ENCODE results near the gene ZNF263.
"Not testable (repeated sequence)": the region's sequence is repeated elsewhere in the genome, so short reads cannot be mapped to it uniquely, and the experiment has no call there.

The ZNF263 gene

DNA sequence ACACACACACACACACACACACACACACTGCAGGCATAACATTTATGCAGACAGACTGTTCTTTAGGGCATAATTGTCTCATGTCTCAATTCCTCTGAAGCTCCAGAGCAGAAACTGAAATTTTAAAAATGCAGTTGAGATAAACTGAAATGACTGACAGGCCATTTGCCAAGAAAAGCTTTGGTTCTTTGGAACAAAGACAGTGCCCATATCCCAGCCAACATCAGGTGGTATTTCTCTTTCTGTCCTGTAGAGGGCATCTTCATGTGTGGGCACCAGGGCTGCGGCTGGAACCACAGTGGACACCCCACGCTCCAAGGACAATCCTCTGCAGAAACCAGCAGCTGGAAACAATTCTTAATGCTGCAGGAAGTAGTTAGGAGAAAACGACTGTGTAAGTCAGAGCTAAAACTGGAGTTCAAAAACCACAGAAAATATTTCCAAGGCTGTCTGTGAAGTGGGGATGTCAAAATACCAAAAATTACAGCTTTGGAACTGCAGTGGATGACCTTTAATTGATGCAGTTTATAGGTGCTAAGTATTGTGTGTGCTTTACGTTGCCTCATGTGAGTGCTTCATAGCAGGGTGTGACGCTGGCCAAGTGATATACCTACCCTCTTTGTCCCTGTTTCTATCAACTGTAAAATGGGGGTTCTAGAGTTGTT lies 16.3 kb upstream of the ZNF263 start:
- in situ Hi-C loops (cut with MboI; ENCODE audit: low sequenced_read_pairs) = no loop called here

DNA sequence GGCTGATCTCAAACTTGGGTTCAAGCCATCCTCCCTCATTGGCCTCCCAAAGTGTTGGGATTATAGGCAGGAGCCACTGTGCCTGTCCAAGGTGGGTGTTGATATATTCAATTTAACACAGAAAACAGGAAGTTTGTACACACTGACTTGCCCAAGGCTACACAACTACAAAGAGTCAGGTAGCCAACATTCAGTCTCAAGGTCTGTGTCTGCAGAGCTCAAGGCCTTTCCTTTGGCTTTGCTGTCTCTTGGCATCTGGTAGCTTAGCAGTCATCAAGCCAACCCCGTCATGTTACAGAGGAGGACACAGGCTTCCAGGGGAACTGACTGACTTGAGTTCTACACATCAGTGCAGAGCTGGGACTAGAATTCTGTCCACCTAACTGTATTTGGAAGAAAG lies 15.0 kb upstream of the ZNF263 start:
- in situ Hi-C loops (cut with MboI; ENCODE audit: low sequenced_read_pairs) = no loop called here

DNA sequence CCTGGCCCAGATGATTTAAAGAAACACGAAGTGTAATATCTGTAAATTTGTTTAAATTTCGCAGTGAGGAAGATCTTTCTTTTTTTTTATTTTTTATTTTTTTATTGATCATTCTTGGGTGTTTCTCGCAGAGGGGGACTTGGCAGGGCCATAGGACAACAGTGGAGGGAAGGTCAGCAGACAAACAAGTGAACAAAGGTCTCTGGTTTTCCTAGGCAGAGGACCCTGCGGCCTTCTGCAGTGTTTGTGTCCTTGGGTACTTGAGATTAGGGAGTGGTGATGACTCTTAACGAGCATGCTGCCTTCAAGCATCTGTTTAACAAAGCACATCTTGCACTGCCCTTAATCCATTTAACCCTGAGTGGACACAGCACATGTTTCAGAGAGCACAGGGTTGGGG lies 12.6 kb upstream of the ZNF263 start:
- in situ Hi-C loops (cut with MboI; ENCODE audit: low sequenced_read_pairs) = not testable (repeated sequence)

DNA sequence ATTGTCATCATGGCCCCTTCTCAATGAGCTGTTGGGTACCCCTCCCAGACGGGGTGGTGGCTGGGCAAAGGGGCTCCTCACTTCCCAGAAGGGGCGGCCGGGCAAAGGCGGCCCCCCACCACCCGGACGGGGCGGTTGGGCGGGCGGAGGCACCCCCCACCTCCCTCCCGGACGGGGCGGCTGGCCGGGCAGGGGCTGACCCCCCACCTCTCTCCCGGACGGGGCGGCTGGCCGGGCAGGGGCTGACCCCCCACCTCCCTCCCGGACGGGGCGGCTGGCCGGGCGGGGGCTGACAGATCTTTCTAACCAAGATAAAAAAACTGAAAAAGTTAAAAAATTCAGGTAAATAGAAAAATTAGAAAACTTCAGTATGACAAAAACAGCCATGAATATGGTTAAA lies 12.0 kb upstream of the ZNF263 start:
- in situ Hi-C loops (cut with MboI; ENCODE audit: low sequenced_read_pairs) = not testable (repeated sequence)

DNA sequence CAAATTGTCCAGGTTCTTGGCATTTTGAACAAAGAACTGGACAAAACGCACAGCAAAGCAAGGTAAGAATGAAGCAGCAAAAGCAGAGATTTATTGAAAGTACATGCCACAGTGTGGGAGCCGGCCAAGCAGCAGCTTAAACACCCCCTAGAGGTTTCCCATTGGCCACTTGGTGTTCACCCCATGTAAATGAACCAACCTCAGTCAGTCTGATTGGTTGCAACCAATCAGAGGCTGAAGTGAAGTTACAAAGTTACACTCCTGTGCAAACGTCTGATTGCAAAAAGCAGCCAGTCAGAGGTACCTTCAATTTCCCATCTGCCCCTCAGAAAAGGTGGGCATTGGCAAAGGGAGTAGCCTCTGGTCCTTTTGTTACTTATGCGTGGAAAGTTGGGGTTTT lies 8.8 kb upstream of the ZNF263 start:
- in situ Hi-C loops (cut with MboI; ENCODE audit: low sequenced_read_pairs) = no loop called here

DNA sequence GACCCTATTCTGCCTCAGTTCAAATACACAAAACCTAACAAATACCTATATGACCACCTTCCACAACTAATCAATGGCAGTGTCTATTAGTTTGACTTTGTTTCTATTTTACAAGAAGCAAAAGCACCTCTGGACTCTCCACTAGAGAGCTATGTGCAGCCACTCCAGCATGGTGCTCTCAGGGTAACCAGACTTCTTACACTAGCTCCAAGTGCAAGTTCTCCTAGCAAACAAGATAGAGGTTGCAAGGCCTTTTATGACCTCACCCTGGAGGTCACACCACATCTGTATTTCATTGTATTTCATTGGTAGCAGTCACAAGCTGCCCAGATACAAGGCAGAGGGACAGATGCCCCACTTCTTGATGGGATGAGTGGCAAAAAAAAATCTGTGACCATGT lies 8.3 kb upstream of the ZNF263 start:
- in situ Hi-C loops (cut with MboI; ENCODE audit: low sequenced_read_pairs) = no loop called here

DNA sequence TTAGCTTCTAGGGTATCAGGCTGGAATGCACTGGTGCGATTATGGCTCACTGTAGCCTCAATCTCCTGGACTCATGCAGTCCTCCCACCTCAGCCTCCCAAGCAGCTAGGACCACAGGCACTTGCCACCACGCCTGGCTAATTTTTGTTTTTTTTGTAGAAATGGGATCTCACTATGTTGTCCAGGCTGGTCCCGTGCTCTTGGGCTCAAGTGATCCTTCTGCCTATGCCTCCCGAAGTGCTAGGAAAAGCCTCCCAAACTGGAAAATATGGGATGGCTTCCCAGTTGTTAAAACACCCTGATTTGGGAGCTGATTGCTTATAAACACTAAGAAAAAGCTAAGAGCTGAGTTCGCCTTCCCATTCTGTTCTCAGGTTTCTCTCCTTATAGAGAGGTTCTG lies 6.6 kb upstream of the ZNF263 start:
- in situ Hi-C loops (cut with MboI; ENCODE audit: low sequenced_read_pairs) = no loop called here

DNA sequence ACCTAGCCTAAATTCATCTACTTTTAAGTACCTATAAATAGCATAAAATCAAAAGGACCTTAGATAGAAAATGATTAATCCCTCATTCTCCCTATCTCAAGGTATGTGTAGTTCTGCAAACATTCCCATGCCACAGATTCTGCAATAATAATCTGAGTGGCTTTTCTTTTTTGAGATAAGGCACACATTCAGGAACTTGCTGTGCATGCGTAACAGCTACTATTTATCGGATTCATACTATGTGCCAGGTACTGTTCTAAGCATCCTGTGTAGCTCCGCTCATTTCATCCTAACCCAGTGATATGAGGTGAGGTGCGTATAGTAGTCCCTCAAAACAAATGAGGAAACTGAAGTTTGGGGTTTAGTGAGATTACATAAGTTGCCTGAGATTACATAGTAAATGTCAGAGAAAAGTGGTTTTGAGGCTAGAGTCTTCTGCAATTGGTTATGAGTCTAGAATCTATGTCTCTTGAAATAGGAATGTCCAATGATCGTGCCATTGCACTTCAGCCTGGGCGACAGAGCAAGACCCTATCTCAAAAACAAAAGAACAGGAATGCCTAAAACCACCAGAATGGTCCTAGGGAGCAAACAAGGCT lies 2.0 kb upstream of the ZNF263 start:
- in situ Hi-C loops (cut with MboI; ENCODE audit: low sequenced_read_pairs) = no loop called here

DNA sequence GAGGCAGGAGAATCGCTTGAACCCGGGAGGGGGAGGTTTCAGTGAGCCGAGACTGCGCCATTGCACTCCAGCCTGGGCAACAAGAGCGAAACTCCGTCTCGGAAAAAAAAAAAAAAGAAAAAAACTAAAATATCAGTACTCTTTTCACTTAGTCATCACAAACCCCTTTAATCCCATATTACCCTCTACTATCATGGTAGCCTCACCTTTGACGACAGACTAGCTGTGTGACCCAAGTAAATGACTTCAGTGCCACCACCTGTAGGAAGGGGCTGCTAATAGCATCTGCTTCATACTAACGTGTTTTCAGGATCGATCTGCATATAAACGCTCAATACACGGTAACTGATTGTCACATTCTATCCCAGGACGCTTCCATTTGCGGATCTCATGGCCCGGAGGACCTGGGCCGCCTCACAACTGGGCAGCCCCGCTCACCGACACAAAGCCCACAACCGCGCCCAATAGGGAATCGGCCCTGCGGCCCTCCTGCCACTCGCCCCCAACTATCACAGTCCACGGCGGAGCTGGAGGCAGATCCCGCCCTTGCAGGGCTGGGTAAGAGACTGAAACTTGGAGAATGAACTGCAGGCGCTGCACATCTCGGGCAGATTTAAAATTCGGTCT lies 1.1 kb upstream of the ZNF263 start:
- in situ Hi-C loops (cut with MboI; ENCODE audit: low sequenced_read_pairs) = no loop called here

DNA sequence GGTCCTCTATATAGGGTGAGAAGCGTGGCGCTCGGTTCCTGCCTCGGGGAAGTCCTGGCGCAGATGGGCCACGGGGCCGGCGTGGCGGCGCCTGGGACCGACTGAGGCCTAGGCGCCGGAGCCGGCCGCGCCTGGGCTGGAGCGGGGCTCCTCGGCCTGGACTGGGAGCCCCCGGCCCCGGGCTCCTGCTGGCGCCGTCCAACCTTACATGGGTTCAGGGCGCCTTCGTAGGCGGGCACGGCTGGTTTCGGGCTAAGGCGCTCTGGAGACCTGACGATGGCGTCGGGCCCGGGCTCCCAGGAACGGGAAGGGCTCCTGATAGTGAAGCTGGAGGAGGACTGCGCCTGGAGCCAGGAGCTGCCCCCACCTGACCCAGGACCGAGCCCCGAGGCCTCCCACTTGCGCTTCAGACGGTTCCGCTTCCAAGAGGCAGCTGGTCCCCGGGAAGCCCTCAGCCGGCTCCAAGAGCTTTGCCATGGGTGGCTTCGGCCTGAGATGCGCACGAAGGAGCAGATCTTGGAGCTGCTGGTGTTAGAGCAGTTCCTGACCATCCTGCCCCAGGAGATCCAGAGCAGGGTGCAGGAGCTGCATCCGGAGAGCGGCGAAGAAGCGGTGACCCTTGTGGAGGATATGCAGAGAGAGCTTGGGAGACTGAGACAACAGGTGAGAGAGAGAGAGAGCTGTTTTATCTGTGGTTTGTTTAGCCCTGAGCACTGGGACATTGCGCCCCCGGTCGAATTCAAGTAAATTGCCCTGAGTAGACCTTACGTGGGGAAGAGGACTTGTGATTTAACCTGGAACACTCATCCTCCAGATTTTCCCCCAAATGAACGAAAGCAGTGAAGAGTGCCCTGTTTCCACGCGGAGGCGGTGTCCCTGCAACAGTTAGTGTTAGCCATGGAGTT lies 504 bp downstream of the ZNF263 start:
- in situ Hi-C loops (cut with MboI; ENCODE audit: low sequenced_read_pairs) = no loop called here

DNA sequence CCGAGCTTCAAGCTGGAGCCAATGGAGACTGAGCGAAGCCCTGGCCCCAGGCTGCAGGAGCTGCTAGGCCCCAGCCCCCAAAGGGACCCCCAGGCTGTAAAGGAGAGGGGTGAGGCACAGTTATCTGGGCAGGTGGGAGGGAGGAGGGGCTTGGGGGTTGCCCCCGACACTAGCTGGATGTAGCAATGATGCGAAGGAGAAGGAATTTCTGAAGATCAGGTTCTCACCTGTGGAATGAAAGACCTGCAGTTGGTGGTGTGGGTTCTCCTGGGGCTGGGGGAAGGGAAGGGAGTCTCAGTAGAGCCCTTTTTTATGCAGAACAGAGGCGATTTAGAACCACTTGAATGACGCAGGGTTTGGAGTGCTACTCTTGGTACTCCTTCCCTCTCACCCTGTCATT lies 1.8 kb downstream of the ZNF263 start:
- in situ Hi-C loops (cut with MboI; ENCODE audit: low sequenced_read_pairs) = no loop called here

DNA sequence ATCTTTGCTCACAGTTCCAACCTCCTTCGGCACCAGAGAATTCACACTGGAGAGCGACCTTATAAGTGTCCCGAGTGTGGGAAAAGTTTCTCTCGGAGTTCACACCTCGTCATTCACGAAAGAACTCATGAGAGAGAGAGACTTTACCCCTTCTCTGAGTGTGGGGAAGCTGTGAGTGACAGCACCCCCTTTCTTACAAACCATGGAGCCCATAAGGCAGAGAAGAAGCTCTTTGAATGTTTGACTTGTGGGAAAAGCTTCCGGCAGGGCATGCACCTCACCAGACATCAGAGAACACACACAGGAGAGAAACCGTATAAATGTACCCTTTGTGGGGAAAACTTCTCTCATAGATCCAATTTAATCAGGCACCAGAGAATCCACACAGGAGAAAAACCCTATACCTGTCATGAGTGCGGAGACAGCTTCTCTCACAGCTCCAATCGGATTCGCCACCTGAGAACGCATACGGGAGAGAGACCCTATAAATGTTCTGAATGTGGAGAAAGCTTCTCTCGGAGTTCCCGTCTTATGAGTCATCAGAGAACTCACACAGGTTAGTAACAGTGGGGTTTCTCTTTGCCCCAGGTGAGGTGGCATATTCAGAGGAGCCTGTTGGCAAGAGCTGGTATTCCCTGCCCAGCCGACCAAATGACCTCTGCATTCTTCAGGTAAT lies 6.8 kb downstream of the ZNF263 start:
- in situ Hi-C loops (cut with MboI; ENCODE audit: low sequenced_read_pairs) = no loop called here

DNA sequence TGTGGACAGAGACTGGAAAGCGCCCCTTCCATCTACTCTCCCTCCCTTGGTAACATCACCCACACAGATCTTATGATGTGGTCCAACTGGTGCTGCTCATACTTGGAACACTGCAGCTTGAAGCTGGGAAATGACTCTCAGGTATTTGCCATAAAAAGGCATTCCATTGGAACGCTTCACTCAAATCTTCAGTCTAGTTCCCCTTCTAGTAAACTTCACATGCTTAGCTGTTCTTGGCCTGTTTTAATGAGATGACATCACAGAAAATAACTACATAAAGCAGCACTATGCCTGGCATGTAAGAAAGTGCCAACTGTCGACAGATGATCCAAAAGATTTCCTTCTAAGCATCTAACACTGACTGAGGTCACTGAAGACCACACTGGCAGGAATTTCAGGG lies 9.3 kb downstream of the ZNF263 start:
- in situ Hi-C loops (cut with MboI; ENCODE audit: low sequenced_read_pairs) = no loop called here

DNA sequence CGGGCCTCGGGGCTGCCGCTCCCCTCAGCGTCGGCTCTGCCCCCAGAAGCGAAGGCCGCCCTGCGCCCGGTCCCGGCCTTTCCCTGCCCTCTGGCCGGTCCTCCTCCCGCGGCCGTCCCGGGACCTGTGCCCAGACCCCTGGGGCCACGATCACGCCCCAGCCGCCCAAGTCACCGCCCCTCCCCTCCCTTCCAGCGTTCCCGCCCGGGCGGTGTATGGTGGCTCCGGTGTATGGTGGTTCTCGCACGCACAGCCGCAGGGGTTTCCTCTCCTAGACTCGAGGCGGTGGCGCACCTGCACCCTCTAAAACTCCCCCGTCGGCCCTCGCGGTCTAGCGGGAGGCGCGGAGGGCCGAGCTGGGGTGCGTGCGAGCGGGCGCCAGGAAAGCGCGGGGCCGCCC lies 11.9 kb downstream of the ZNF263 start:
- in situ Hi-C loops (cut with MboI; ENCODE audit: low sequenced_read_pairs) = no loop called here

DNA sequence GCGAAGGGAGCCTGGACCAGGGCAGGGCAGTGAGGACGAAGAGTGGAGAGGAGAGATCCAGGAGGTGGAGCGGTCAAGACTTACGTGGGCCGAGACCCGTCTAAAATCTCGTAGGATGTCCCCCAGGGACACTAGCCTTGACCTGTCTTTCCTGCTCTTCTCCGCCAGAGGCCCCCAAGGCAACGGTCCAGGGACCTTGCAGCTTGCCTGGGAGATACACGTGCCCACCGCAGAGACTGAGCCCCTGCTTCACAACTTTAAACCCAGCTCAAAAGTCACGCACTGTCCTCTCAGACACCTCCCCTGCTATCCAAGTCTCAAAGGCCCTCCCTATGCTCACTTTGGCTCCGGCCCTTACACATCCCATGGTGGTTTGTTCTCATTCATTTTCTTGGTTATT lies 12.5 kb downstream of the ZNF263 start:
- in situ Hi-C loops (cut with MboI; ENCODE audit: low sequenced_read_pairs) = no loop called here

DNA sequence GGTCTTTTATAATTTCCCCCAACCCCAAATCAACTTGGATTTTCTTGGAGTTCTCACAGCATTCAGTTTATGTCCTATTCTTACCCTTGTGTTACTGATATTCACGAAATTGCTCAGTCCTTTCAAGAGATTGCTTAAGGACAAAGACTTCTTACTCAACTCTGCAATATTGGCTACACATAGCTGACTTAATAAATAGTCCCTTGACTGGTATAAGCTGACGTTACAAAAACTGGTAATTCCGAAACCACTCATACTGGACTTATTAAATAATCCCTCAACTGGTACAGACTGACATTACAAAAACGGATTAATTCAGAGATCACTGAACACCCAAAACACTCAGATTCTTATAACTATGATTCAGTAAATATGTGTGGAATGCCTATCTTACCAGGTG lies 21.1 kb downstream of the ZNF263 start:
- in situ Hi-C loops (cut with MboI; ENCODE audit: low sequenced_read_pairs) = no loop called here

DNA sequence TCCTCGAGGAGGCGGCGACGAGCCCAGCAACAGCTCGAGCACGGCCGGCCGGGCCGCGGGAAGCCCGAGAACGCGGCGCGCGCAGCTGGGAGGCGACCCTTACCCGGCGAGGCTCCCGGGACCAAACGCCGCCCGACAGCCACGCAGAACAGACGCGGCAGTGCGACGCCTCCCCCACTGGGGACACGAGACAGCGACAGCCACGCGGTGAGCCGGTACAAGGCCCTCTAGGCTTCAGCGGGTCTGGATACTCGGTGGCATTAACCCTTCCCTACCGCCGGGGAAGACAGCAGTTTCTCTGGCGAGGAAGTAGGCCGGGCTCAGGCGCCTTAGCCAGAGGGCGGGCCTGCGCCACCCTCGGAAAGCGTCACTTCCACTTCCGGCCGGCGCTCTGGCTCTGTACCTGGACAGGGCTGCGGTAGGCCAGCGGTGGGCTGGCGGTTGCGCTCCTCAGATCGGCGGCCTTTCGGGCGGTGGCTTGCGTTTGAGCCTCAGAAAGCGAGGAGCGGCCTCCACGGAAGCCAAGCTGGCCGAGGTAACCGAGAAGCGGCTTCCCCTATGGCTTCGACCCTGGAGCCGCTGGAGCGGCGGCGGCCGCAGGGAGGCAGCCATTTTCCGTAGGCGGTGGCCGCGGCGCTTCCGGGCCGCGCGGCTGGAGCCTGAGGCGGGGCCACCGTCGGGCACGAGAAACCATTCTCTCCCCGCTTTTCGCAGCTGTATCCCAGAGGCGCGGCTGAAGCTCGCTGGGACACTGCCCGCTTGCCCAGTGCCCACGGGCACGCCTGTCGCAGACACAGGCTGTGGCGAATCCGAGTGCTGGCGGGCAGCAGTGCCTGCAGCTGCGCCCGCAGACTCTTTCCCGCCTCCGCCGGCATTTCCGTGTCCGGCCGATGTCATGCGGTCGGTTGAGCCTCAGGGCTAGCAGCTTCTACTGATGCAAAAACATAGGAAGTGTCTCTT lies 22.1 kb downstream of the ZNF263 start, which contains the start of the genes TIGD7 and ZNF75A:
TIGD7 (minus strand) TSS at position 322 of the 960 bp plus-strand sequence. CDS start 4,816 bp downstream, outside the sequence.
ZNF75A (plus strand) TSS at position 389 of the 960 bp plus-strand sequence. CDS start 2,932 bp downstream, outside the sequence.
- in situ Hi-C loops (cut with MboI; ENCODE audit: low sequenced_read_pairs) = no loop called here

DNA sequence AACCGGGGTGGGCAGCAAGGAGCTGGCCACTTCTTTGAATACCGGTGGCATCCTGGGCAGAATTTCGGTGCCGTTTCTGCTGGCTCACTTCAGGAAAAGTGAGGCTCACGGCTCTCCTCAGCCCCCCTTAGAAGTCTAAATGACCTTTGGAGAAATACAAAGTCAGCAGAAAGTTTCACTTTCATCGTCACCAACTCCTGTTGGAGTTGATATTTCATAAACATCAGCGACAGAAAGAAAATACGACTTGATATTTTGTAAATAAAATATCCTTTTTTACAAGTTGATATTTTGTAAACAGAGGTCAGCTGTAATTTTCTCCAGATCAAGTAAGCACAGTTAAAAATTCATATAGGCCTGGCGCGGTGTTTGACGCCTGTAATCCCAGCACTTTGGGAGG lies 22.8 kb downstream of the ZNF263 start:
- in situ Hi-C loops (cut with MboI; ENCODE audit: low sequenced_read_pairs) = no loop called here

DNA sequence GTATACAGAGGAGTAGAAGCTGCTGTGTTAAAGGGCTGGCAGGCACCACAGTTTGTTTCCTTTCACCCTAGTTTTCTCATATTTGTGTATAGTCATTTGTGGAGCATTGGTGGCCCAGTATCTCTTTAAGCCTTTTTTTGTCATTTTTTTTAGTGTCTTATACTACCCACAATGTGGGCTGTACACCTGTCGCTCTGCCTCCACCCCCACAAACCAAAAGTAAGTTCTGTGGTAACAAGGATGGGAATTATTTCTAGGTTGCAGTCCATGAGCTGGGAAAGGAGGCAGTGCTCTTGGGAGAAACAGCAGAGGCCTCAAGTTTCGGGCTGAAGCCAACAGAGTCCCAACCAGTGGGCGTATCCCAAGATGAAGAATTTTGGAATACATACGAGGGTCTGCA lies 28.2 kb downstream of the ZNF263 start:
- in situ Hi-C loops (cut with MboI; ENCODE audit: low sequenced_read_pairs) = no loop called here
